NT2/D1 (cell line): ENCODE measurements around the gene LRCH2.

ENCODE experiments used
- SUZ12 ChIP-seq: IDR thresholded peaks from 2 replicates; pipeline ENCODE4 v1.6.1; 2011; ENCODE audit not compliant: insufficient read length, insufficient read depth; ENCODE audit errors: extremely low read depth
- YY1 ChIP-seq: IDR thresholded peaks from 2 replicates; pipeline ENCODE4 v1.6.1; 2011; ENCODE audit not compliant: insufficient read length, insufficient read depth
- ZNF274 ChIP-seq: IDR thresholded peaks from 2 replicates; pipeline ENCODE4 v1.6.1; 2011; ENCODE audit warnings: mild to moderate bottlenecking, low read depth, low read length

GRCh38 chrX:115189646-115190635, 44.0 kb downstream of the LRCH2 start:
- TF ChIP-seq SUZ12 (no peak), YY1 (no peak), ZNF274 (no peak)
